ENCODE results near the gene EEF1AKMT2. TPM values are rescaled to one million over a fixed set of nuclear protein-coding genes. Genes with fewer than 3 reads are reported as not detected.

EEF1AKMT2 gene
- total RNA-seq, 1 donor, result 25.3 TPM

GRCh38 chr10:124735491-124736286 lies 56.0 kb downstream of the EEF1AKMT2 start:
- TF ChIP-seq CTCF (IDR thresholded peaks at IDR 0.05; ENCODE audit: insufficient read depth, low read length), result no peak
- H3K4me3 ChIP-seq (ENCODE audit: low read depth, low read length), result peak overlapping the region; percentile 10
- DNase-seq (ENCODE audit: low read depth), result no peak

DNA sequence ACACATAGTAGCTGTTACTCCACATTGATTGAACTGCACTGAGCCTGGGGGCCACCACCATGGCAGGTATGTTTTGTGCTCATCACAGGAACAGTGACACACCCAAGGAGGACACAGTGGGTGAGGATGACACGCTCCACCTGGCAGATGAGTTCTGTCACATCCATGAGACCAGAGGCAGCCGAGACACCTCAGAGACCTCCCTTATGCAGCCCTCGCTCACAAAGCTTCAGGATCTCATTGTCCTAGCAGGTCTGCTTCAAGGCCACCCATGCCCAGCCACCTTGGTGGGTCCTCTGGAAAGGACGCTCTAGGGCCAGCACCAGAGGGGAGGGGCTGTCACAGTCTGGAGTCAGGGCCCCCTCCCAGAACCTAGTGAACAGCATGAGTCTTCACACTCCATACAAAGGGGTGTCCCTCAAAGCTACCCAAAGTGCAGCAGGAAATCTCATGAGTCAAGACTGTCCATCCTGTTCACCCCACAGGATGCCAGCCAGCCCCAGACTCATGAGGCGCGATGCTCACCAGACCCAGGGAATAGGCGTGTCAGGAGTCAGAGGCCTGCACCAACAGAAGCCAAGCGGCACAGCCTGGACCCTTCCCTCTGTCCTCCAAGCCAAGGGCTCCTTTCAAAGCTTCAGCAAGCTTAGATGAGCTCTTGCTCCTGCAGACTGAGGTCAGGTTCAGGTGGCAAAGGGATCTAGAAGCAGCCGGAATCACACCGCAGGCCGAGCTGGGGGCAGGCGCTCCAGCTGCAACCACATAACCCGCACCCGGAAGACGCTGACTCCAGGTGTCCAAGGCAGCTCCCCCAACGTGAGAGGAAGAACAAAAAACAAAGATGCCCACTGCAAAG lies 57.1 kb downstream of the EEF1AKMT2 start:
- H3K4me3 ChIP-seq (ENCODE audit: low read depth, low read length), result no peak overlapping the region
- no peak for DNase-seq (ENCODE audit: low read depth)
- TF ChIP-seq CTCF (IDR thresholded peaks at IDR 0.05; ENCODE audit: insufficient read depth, low read length), result no peak

- DNase-seq (ENCODE audit: low read depth), result peak; percentile 32
- no peak for TF ChIP-seq CTCF (IDR thresholded peaks at IDR 0.05; ENCODE audit: insufficient read depth, low read length)
Observed at GRCh38 chr10:124733571-124734245, 58.0 kb downstream of the EEF1AKMT2 start.

DNA sequence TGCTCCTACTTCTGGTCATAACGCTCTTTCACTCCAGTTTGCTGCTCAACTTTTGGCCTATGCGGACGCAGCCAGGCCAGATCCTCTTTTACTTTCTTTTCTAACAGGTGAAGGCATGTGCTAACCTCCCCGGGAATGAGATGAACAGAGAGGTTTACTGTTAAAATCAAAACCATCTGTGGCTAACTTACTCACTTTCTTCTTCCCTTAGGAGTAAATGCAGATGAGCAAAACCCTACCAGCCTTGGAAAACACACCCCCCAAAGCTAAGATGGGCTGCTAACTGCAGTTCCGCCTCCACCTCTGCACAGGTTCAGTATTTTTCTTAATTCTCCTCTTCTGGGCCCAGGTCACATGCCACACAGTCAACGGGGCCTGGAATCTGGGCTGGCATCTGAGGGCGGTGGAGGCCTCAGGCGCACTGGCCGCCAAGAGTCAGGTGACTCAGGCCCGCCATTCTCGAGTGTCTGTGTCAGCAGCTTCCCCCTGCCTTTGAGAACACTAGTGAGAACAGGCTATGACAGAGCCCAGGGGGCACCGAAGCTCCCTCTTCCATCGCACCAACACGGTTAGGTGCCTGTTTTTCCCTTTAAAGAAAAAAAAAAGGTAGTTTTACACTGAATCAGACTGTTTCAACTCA lies 58.6 kb downstream of the EEF1AKMT2 start:
- no peak overlapping the region for H3K4me3 ChIP-seq (ENCODE audit: low read depth, low read length)
- peak; percentile 32 for DNase-seq (ENCODE audit: low read depth)
- no peak for TF ChIP-seq CTCF (IDR thresholded peaks at IDR 0.05; ENCODE audit: insufficient read depth, low read length)

More at GRCh38 chr10:124733571-124734245, 58.0 kb downstream of the EEF1AKMT2 start:
- H3K4me3 ChIP-seq (ENCODE audit: low read depth, low read length), result no peak overlapping the region

GRCh38 chr10:124731551-124731950 lies 60.1 kb downstream of the EEF1AKMT2 start:
- DNase-seq (ENCODE audit: low read depth), result no peak
- H3K4me3 ChIP-seq (ENCODE audit: low read depth, low read length), result no peak overlapping the region
- no peak for TF ChIP-seq CTCF (IDR thresholded peaks at IDR 0.05; ENCODE audit: insufficient read depth, low read length)

- H3K4me3 ChIP-seq (ENCODE audit: low read depth, low read length), result no peak overlapping the region
- DNase-seq (ENCODE audit: low read depth), result no peak
- no peak for TF ChIP-seq CTCF (IDR thresholded peaks at IDR 0.05; ENCODE audit: insufficient read depth, low read length)
Observed at GRCh38 chr10:124730790-124731189, 60.9 kb downstream of the EEF1AKMT2 start.

All from fibroblast of the aortic adventitia (primary cell).